Stimulated activated CD8-positive, alpha-beta memory T cell treated with anti-CD3 and anti-CD28 coated beads, Interleukin-7, amount 100 ng/mL, for 1 hour (primary cell): ENCODE results near the gene ATG4B.

ENCODE experiments used
- DNase-seq, 2 donors: peaks; one replicate each; pipeline ENCODE4 v3.0.0-alpha.2; 2020; ENCODE audit warnings: low read depth in 2 of 2

The ATG4B gene

DNA sequence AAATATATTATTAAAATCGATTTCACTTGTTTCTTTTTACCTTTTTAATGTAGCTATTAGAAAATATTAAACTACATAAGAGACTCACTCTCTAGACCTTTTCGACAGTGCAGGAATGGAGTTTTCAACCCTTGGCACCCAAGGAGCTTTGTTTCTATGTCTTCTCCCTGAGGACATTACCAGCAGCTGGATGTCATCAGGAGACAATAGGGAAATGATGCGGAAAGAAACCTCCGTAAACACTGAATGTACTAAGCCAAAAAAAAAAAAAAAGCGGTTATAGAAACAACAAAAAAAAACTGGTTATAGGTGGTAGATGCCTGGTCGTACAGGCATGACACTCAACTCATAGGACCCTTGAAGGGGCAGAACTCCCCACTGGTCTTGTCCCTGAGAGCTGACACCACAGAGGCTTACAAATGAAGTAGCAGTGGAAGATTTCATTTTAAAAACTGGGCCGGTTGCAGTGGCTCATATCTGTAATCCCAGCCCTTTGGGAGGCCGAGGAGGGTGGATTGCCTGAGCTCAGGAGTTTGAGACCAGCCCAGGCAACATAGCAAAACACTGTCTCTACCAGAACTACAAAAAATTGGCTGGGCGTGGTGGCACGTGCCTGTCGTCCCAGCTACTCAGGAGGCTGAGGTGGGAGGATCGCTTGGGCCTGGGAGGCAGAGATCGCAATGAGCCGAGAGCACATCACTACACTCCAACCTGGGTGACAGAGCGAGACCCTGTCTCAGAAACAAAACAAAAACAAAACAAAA is 24.3 kb upstream of the ATG4B start:
- DNase-seq: no peak

DNA sequence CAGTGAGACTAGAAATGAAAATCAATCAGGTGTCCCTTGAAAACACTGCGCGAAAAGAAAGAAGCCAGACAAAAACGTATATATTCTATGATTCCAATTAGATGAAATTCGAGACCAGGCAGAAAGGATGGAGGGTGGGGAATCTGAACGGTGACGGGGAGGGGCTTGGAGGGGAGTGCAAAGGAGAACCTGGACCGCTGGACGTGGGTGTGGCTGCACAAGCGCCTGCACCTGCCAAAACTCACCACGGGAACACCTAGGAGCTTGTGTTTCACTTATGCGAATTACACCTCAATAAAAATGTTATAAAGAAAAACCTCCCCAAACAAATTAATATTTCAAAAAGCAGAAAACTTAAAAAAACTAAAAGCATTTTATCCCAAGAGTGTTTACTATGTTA is 22.5 kb upstream of the ATG4B start:
- no peak for DNase-seq

DNA sequence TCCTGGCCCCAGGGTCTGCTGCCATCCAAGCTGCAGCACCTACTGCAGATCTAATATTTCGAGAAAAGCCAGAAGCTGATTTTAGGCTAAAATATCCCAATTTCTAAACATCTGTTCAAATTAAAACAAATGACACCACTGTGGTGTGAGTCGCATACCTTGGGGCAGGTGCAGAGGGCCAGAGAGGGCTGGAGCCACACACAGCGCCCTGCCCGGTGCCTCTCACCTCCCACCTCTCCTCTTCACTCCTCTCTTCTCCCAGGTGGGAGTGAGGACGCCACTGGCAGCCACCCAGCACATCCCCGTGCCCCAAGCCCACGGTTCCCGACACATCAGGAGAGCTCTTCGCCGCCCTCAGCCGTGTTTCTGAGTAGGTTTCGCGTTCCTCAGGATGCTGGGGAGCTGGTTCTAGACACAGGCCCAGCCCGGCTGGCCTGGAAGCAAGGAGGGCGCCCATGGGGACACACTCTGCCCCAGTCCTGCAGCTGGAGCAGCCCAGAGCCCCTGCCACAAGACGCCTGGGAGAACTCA is 21.9 kb upstream of the ATG4B start:
- DNase-seq: no peak

DNA sequence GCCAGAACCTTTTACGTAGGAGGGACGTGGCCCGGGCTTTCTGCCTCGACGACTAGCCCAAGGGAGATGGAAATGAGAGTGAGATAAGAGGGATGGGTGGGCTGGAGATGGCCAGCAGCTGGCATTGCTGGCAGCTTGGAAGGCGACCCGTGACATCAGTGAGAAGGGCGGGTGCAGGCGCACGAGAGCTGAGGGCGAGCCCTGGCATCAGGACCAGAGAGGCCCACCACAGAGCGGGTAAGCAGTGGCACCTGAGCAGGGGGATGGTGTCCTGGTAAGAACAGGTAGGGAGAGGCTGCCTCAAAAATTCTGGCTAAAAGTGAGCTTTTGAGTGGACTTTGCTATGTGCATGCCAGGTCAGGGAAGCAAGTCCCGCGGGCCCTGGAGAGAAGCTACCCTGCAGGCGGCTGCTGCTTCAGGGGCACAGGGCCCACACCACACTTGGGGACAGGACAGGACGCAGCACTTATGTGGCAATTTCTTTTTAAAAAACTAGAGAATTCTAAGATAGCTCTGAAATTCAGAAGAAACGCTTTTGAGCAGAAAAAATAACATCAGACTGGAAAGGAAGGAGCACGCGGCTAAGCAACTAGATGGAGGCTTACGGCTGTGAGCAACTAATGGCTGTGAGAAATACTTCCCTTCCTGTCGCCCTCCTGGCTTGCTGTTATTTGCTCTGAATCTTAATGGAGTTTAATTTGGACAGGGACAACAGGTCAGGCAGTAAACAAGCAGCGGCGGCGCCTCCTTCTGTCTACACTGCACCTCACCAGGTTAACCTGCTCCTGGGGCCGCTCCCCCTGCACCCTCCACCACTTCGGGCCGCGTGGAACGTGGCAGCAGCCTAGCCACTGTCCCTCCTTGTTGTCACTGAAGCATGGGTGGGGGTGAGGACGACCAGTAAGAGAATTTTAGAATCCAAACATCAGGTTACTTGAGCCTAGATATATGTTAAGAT is 21.0 kb upstream of the ATG4B start:
- no peak for DNase-seq

DNA sequence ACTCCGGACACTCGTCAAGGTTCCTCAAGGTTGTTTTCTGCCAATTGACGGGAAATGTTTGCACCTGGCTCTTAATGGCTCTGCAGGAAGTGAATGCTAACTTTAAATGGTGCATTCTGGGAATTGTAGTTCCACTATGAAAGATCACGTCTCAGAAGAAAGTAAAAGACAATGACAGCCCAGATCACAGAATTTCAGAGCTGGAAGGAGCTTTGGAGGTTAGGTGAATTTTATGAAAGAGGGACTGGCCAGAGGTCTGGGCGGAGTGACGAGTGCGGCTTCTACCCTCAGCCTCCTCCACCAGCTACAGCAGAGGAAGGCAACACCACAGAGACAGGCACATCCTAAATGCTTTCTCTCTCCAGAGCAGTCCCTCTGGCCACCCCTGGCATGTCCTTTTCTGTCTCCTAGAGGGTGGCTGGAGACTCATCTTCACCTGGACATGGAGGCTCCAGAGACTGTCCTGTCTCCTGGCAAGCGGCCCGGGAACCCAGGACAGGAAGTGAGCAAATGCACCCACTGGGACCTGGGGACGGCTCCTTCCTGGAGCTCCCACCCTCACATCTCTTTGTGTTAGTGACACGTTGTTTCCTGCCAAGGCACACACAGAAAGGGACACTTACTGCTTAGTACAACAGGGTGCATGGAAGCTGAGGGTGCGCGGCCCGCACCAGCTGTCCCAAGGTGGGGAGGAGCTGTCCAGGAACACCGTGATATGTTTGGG is 19.9 kb upstream of the ATG4B start:
- DNase-seq: no peak

DNA sequence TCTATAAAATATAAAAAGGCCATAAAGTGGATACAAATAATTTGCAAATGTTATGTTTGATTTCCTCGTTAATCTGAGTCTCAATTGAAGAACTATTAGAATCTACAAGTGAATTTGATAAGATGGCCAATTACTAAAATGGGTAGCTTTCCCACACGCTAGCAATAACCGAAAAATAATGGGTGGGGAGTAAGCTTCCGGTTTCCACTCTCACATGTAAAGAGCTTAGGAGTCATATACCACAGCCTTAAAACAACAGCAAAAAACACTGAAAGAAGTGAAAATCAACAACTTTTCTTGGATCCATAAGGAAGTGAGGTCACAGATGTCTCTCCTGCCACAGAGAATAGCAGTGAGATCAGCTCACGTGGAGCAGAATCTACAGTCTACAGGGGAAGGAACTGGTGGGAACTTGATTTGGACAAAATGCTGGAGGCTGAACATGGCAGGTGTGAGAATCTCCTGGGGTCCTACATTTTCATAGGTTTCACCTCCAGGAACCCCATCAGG is 19.1 kb upstream of the ATG4B start:
- DNase-seq: no peak

DNA sequence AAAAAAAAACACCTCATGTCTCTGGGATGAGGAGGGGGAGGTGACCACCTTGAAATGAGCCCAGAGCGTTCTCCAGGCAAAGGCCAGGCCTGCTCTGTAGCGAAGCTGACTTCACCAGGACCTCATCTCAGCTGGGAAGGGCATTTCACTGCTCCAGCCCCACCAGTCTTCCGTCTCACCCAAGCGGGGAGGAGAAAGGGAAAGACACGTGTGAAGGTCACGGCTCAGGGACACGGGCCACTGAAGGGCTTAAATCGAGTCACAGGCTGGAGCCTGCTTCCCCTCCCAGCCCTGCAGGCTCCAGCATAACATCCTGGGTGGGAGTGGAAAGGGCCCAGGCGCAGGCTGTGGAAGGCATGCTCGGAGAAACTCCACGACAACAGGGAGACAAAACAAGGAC is 18.7 kb upstream of the ATG4B start:
- no peak for DNase-seq

DNA sequence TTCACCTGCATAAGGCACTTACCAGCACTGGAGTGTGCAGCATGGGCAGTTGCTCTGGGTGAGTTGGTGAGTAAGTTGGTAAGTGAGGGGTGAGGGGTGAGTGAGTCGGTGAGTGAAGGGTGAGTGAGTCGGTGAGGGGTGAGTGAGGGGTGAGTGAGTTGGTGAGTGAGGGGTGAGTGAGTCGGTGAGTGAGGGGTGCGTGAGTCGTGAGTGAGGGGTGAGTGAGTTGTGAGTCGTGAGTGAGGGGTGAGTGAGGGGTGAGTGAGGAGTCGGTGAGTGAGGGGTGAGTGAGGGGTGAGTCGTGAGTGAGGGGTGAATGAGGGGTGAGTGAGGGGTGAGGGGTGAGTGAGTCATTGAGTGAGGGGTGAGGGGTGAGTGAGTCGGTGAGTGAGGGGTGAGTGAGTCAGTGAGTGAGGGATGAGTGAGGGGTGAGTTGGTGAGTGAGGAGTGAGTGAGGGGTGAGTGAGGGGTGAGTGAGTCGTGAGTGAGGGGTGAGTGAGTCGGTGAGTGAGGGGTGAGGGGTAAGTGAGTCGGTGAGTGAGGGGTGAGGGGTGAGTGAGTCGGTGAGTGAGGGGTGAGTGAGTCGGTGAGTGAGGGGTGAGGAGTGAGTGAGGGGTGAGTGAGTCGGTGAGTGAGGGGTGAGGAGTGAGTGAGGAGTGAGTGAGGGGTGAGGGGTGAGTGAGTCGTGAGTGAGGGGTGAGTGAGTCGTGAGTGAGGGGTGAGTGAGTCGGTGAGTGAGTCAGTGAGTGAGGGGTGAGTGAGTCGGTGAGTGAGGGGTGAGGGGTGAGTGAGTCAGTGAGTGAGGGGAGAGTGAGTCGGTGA is 17.7 kb upstream of the ATG4B start:
- no peak for DNase-seq

DNA sequence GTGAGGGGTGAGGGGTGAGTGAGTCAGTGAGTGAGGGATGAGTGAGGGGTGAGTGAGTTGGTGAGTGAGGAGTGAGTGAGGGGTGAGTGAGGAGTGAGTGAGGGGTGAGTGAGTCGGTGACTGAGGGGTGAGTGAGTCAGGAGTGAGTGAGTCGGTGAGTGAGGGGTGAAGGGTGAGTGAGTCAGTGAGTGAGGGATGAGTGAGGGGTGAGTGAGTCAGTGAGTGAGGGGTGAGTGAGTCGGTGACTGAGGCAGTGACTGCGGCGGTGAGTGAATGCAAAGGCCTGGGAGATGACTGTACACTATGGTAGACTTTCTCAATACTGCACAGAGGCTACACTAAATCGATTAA is 17.1 kb upstream of the ATG4B start:
- DNase-seq: no peak

DNA sequence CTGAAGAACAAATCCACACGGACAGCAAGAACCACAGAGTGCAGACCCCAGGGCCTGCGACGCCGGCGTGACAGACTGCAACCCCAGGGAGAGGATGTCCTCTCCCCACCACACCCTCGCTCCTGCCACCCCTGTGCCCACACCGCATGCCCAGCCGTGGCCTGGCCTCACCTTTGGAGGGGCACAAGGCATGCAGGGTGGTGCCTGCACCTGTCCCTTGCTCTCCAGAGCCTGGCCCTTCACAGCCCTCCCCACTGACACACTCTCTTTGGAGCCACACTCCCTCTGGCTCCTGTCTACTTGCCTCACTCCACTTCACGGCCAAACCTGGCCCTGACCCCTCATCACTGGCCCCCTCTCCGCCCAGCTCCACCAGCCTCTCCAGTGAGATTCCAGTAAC is 9.8 kb upstream of the ATG4B start:
- DNase-seq: no peak

DNA sequence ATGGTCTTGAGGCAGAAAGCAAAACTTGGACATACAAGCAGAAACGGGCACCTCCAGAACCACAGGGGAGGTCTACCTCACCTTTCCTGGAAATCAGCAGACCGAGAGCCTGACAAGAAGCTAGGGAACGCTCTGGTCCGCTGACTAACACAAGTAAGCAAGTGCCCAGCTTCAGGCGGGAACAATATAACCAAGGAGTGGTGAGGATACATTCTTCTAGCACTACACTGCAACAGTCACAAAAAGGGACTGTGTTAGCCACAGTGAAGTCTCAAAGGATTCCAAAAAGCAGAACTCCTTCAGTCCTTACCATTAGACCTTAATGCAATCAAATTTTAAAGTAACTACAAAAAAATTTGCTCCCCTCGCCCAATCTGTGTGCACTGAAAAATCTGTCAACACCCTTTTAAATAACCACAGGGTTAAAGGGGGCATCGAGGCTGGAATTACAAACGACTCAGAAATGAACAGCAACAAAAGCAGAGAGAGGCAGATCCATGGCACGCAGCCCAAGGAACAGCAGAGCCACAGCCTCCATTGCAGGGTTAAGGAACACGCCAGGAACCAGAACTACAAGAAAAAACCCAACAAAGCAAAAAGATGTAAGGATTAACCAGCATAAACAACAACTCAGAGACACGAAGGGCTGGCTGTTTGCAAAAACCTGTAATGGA is 7.6 kb upstream of the ATG4B start:
- DNase-seq: no peak

DNA sequence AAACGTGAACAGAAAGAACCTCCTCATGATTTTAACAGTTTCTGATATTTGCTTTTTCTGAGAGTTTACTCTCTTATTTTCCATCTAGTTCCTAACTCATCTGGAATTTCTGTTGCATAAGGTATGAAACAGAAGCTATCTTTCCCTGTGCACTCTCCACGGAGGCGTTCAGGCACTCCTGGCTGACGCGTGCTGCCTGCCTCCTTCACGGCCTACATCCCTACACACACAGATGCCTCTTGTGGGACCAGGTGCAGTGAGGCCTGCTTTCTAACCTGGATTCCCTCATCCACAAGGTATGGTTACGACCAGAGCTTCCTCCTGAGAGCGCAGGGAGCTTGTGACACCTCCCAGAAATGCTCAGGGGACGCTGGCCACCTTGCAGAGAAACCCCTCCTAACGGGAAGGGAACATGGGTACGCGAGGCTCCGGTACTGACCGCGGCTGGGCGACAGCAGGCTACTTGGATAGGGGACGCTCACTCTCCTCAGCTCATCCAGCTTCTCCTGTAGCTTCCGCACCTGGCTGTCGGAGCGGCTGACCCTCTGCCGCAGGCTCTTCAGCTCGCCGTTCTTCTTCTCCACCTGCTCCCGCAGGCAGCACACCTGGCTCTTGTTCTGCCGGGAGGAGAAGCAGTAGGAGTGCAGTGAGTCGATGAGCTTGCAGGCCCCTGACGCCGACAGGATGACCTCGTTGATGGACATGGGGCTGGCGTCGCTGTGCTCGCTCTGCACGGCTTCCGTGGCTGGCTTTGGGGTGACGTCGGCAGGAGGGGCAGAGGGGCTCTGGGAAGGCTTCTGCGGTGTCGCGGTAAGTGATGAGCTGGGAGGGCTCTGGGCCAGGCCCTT is 4.8 kb upstream of the ATG4B start:
- DNase-seq: no peak

DNA sequence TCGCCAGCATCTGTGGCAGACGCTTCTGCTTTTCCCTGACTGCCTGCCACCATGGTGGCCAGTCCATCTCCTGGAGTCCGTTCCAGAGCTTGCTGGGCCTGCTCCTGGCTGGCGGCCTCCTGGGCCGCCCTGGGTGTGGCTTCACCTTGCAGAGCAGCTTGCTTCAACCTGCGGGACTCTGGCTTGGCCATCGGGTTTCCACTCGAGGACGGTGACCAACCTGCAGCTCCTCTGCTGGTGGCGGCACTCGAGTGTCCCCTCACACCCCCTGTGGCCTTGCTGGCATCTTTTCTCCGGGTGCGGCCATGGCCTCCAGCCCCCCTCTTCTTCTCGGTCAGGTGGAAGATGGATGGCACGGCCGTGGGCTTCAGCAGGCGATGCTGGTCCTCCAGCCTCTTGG is 3.9 kb upstream of the ATG4B start:
- DNase-seq: no peak

DNA sequence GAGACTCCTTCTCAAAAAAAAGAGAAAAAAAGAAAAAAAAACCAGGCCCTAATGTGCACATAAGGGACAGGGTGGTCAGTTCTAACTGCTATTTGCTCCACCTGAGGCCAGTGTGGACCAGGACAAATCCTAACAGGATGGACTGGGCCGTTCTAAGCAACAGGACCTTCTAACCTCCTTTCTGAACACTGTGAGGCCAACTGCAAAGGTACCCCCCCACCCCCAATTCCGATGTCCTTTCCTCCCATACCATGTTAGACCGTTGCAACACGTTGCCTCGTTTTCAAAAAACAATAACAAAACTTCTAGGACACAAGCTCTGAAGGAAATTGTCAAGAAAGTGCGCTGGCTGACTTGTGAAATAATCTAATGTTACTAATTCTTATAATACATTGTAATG is 1.7 kb upstream of the ATG4B start:
- no peak for DNase-seq

DNA sequence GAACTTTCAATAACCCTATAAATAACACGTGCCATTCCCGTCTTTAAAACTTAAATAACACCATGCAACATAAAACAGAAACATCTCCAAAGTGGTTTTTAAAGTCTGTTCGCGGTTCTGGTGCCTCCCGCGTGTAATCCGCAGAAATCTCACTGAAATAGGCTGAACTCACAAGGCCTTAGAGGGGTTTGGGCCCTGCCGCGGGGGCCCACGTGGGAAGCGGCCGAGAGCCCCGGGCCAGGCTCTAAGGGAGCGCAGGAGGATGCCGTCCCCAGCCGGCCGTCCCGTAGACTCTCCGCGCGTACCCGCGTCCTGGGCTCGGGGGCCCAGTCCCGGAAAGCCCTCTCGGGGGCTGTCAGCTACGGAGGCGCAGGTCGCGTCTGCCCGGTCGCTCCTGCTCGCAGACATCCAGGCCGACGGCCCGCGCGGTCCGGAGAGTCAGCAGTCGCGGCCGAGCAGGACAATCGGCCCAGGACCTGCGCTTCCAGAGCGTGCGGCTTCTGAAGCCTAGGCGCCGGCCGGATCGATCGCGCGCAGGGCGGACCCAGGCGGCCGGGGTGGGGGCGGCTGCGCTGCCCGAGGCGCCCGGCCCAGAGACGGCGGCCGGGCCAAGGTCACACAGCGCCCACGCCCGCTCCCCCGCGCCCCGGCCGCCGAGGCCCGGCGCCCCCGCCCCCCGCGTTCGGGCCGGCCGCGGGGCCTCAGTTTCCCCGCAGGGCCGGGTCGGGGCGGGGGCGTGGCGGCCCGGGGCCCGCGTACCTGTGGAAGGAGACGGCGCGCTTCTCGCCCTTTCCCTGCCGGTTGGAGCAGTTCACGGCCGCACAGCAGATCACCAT is 1.1 kb upstream of the ATG4B start:
- no peak for DNase-seq

DNA sequence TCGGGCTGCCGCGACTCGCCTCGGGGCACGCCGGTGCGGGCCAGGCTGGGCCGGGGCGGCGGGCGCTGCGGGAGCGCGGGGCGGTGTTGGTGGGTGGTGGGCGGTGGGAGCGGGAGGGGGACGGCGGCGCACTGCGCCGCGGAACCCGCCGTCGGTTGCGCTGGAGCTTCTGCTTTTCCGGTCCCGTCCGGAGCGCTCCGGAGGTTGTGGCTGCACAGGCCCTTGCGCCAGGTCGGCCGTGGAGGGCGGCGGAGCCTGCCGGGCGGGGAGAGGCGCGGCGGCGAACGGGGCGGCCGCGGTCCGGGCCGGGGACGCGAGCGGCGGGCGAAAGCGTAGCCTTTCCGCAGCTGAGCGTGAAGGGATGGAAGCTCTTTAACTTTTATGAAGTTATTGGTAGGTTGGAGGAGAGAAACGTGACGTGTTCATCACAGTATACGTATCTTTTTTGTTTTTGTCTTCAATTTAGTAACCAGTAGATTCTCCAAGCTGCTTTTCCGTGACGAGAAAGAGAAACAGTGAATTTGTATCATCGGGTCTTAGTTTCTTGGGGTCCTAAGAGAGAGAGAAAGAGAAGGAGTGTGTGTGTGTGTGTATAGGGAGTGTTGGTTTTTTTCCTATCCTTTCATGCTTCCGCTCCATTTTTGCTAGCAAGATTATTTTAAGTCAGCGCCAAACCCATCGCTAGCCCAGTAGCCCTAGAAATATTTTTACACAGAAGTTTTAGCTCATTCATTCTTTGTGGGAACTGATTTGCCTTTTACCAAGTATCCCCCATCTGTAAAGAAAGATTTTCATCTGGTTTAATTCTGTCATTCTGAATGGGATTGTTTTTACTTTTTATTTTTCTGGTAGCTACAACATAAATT is 535 bp downstream of the ATG4B start:
- no peak for DNase-seq

DNA sequence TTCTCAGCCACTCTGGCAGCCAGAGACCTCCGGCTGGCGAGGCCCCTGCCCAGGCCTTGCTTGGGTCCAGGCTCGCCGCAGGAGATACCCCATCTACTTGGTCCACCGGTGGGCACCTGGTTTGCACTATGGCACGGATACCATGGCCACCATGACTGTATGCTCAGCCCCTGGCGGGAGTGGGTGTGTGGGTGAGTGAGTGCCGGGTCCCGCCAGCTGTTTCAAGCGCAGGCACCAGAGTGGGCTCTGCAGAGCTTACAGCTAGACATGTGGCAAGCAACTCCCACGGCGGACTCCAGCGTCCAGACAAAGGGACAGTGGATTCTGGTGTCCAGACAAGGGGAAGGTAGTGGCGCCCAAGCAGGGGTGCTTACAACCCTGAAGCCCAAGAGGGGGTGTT is 1.4 kb downstream of the ATG4B start:
- DNase-seq: no peak

DNA sequence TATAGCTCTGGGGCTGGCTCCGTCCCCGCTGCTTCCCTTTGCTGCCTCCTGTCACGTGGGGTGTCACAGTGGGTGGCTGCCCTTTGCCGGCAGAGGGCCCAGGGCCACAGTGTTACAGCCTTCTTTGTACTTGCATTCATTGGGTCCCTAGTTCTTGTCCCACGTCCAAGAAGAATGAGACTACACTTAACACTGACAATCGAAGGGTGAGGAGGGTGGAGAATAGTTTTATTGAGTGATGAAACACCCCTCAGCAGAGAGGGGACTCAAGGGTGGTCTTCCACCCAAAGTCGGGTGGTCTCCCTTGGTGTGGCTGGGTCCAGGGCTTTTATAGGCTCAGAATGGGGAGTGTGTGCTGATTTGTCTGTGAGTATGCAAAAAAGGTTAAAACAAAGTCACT is 1.9 kb downstream of the ATG4B start:
- no peak for DNase-seq
